ENCODE results near the gene FOXI1.

Gene FOXI1

GRCh38 chr5:170105642-170106611 is at the start of gene FOXI1:
Gene FOXI1, plus strand, starts transcription at chr5:170105897. Its CDS starts 61 bp downstream, at chr5:170105958.
- no peak for DNase-seq (ENCODE audit: low read depth in 2 of 3, low spot score in 1 of 3)

GRCh38 chr5:170056561-170057267 is 49.0 kb upstream of the FOXI1 start:
- DNase-seq (ENCODE audit: low read depth in 2 of 3, low spot score in 1 of 3) = no peak

- no peak for DNase-seq (ENCODE audit: low read depth in 2 of 3, low spot score in 1 of 3)
These were observed 48.4 kb upstream of the FOXI1 start for GRCh38 chr5:170057311-170057710.

- no peak for DNase-seq (ENCODE audit: low read depth in 2 of 3, low spot score in 1 of 3)
These were observed 46.5 kb upstream of the FOXI1 start for GRCh38 chr5:170059221-170059620.

GRCh38 chr5:170067152-170067551 is 38.5 kb upstream of the FOXI1 start:
- no peak for DNase-seq (ENCODE audit: low read depth in 2 of 3, low spot score in 1 of 3)

- DNase-seq (ENCODE audit: low read depth in 2 of 3, low spot score in 1 of 3) = no peak
These were observed 38.0 kb upstream of the FOXI1 start for GRCh38 chr5:170067574-170068170.

GRCh38 chr5:170069512-170069911 is 36.2 kb upstream of the FOXI1 start:
- DNase-seq (ENCODE audit: low read depth in 2 of 3, low spot score in 1 of 3) = no peak

- DNase-seq (ENCODE audit: low read depth in 2 of 3, low spot score in 1 of 3) = no peak
These were observed 34.9 kb upstream of the FOXI1 start for GRCh38 chr5:170070556-170071412.

- DNase-seq (ENCODE audit: low read depth in 2 of 3, low spot score in 1 of 3) = no peak
These were observed 33.9 kb upstream of the FOXI1 start for GRCh38 chr5:170071748-170072147.

- DNase-seq (ENCODE audit: low read depth in 2 of 3, low spot score in 1 of 3) = no peak
These were observed 30.0 kb upstream of the FOXI1 start for GRCh38 chr5:170075696-170076095.

GRCh38 chr5:170076211-170076610 is 29.5 kb upstream of the FOXI1 start:
- DNase-seq (ENCODE audit: low read depth in 2 of 3, low spot score in 1 of 3) = no peak

- no peak for DNase-seq (ENCODE audit: low read depth in 2 of 3, low spot score in 1 of 3)
These were observed 29.0 kb upstream of the FOXI1 start for GRCh38 chr5:170076739-170077138.

- DNase-seq (ENCODE audit: low read depth in 2 of 3, low spot score in 1 of 3) = no peak
These were observed 28.2 kb upstream of the FOXI1 start for GRCh38 chr5:170077526-170077925.

GRCh38 chr5:170078458-170078857 is 27.2 kb upstream of the FOXI1 start:
- no peak for DNase-seq (ENCODE audit: low read depth in 2 of 3, low spot score in 1 of 3)

GRCh38 chr5:170078931-170079330 is 26.8 kb upstream of the FOXI1 start:
- no peak for DNase-seq (ENCODE audit: low read depth in 2 of 3, low spot score in 1 of 3)

- DNase-seq (ENCODE audit: low read depth in 2 of 3, low spot score in 1 of 3) = no peak
These were observed 25.5 kb upstream of the FOXI1 start for GRCh38 chr5:170080217-170080616.

- DNase-seq (ENCODE audit: low read depth in 2 of 3, low spot score in 1 of 3) = no peak
These were observed 24.8 kb upstream of the FOXI1 start for GRCh38 chr5:170080786-170081445.

- no peak for DNase-seq (ENCODE audit: low read depth in 2 of 3, low spot score in 1 of 3)
These were observed 24.1 kb upstream of the FOXI1 start for GRCh38 chr5:170081616-170082015.

- no peak for DNase-seq (ENCODE audit: low read depth in 2 of 3, low spot score in 1 of 3)
These were observed 23.0 kb upstream of the FOXI1 start for GRCh38 chr5:170082701-170083100.

- DNase-seq (ENCODE audit: low read depth in 2 of 3, low spot score in 1 of 3) = no peak
These were observed 18.4 kb upstream of the FOXI1 start for GRCh38 chr5:170087168-170087817.

Measured in stimulated activated CD4-positive, alpha-beta T cell treated with anti-CD3 and anti-CD28 coated beads, Interleukin-12 subunit alpha, Interleukin-12 subunit beta, amount 100 ng/mL, for 48 hours (primary cell).